ENCODE data around the gene SPATA24. TPM values are rescaled to one million over a fixed set of nuclear protein-coding genes. Genes with fewer than 3 reads are reported as not detected.
"Not testable (repeated sequence)": the region's sequence is repeated elsewhere in the genome, so short reads cannot be mapped to it uniquely, and the experiment has no call there.

Gene SPATA24
- total RNA-seq, 1 donor from 2014 or later = 6.9 TPM

DNA sequence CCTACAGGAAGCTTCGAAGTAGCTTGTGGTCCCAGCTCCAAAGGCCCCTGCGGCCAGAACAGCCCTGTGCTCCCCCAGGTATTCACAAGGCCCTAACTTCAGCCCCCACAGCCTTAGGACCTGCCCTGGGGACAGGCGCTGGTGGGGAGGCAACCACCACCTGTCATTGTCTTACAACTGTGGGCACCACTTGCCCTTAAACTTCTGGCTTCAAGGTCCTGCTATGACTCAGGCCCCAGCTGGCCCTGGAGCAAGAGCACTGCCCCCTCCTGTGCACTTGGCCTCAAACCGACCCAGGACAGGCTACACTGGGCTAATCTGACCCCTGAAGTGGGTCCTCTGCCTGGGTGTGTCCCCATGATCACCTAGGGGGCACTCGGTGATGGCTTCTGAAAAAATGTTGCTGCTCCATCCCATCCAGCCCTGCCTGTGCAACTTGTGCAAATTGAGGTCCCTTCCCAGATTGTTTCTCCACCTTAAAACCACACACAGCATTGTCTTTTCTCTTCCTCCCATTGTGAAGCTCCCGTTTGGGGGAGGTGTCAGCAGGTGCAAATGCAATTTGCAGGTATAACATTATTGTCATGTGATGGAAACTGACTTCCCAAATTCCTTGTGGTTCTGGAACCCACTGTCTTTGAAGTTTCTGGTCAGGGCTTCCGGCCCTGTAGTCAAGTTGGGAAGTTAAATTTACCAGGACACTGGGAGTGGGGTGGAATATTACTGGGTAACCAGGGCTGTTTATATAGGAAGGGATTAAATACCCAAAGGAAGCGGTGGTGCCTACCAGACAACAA, 7.8 kb downstream of the SPATA24 start:
- DNase-seq (ENCODE audit: low read depth) = peak; percentile 44

DNA sequence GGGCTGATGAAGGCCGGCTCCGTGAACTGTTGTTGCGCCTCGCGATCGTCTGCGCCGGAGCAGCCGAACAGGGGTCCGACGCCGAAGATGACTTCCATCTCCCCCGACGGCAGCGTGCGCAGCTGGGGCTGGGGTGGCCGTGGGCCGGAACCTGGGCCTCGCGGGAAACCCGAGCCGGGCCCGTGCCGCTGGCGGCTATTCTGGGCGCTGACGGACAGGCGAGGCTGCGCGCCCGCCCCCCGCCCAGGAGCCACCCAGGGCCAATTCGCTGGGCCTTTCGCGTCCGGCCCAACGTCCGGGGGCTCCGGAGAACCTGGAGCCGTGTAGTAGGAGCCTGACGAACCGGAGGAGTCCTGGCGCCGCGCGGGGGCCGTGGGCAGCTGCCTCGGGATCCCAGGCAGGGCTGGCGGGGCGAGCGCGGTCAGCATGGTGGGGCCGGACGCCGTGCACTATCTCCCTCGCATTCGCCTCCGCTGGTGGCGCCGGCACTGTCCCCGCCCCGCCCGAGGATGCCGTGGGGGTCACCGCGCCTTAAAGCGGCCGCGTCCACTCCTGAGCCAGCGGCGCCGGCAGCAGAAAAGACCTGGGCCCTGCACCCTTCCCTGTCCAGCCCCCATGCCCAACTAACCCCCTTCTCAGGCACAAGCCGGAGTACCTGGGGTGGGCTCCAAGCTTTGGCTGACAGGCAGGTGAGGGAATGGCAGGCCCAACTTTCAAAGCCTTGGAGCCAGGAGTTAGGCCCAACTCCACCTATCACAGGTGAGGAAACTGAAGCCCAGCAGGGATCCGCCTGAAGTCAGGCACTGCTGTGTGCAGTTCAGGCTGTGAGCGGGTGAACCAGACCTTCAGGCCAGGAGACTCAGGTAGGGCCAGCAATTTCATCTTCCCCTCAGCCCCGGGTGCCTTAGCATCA, 9.0 kb downstream of the SPATA24 start, which contains the start of gene PROB1:
TSS of gene PROB1 (minus strand) at position 451 of the 913 bp plus-strand sequence. CDS start at position 428, 23 bp downstream.
- no peak for DNase-seq (ENCODE audit: low read depth)

DNA sequence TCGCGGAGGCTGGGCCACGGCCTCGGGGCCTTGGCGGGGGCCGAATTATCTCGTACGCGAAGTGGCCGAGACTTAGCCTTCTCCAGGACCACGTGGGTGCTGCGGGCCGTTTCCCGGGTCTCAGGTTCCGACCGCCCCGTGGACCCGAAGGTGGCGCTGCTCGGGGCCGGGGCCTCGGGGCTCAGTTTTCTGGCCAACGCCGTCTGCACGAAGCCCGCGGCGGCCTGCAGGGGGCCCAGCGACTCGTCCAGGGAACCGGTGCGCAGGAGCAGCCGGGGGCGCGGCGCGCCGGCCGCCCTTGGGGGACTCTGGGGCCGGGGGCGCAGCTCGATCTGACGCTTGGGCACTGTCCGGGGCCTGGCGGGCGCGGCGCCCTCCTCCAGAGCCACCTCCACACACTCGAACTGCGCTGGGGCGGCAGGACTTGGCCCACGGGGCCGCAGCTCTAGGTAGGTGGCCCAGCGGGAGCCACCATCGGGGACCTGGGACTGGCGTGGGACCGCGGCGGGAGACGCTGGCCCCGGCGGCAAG, 9.7 kb downstream of the SPATA24 start:
- DNase-seq (ENCODE audit: low read depth) = no peak

DNA sequence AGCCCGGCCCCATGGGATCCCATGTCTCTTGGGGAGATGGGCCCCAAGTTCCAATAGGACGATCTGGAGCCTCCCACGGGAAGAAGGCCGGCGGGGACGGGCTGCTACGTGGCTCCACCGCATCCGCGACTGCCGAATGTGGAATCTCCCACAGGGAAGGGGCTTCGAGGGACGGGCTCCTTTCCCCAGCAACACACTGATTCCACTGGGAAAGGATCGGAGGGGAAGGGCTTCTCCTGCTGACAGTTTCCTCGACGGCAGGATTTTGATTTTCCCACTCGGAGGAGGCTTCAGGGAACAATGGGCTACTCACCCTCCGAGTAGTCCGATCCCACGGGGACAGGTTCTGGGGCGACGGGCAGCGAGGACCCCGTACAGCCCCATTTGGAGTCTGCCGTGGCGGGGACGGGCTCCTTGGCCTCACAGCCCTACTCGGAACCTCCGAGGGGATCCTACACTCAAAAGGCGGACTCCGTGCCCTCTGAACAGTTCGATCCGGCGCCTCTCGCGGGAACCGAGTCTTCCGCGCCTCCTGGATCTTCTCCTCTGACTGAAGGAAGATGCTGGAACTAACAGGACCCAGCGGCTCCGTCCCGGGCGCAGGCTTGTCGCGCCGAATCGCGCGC, 10.3 kb downstream of the SPATA24 start:
- DNase-seq (ENCODE audit: low read depth) = no peak

DNA sequence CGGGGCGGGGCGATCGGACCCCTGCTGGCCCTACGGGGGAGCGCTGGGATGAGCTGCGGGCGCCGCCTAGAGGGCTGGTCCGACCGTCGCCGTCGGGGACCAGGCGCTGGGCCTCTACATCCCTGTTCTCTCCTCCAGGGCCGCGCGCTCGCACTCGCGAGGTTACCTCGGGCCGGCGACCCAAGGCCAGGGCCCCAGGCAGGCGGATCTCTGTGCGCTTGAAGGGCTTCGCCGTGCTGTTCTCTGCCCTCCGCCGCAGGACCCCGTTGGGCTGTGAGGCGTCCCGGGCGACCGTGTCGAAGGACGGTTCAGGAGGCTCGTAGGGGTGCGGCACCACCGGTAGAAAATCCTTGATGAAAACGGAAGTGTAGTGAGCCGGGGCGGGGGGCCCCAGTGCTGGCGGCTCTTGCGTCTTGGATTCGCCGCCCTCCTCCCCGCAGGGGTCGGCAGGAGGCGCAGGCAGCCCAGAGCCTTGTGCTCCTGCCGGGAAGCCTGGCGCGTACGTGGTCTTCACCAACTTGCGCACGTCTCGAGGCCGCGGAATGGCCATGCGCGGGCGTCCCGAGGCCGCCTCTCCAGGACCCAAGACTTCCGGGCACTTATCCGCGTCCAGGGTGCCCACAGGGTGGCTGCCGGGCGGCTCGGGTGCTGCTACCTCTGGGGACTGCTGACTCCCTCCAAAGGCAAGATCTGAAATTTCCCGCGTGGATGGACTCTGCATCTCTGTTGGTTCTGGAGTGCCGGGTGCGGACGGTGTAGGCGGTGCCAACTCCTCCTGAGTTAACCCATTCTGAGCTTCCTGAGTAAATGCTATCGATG, 11.0 kb downstream of the SPATA24 start:
- peak; percentile 58 for DNase-seq (ENCODE audit: low read depth)

DNA sequence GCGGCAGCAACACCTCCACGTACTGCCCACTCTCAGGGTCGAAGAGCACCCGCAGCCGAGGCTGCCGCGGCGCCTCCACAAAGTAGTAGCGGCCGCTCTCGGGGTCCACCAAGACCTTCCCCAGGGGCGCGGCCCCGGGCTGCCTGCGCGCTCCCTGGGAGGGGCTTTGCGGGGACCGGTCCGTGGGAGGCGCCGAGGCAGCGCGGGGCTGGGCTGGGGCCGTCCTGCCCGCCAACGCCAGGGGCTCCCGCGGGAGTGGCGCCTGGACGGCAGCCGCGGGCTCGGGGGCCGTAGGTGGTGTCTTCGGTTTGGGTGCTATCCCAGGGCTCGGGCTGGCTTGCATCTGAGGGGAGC, 11.6 kb downstream of the SPATA24 start:
- no peak for DNase-seq (ENCODE audit: low read depth)

DNA sequence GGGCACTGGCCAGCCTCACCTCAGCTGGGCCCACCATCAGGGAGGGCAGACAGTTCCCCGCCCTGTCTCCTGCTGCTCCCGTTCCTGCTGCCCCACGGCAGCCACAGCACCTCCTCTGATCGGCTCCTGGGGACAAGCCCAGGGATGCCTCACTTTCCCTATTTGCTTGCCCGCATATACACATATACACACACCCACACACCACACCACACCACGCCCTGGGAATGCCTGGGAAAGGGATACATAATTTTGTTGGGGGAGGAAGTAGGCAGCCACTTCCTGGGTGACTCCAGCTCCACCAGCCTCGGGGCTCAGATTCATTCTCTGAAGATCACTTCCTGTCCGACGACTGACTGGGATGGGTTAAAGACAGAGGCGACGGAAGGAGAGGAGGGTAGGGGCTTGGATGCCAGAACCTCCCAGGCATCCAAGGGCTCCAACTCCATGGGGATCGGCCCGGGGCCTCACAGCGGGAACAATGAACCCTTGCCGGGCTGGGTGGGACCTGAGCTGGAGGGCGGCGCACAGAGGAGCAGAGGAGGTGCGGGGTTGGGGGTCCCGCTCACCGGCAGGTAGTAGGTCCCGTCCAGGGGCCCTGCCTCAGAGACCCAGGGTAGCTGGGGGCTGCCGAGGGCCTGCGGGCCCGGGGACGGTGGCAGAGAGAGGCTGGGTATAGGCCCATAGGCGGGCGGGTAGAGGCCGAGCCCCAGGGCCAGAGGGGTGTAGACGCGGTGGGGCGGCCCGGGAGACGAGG, 12.1 kb downstream of the SPATA24 start:
- DNase-seq (ENCODE audit: low read depth) = no peak

DNA sequence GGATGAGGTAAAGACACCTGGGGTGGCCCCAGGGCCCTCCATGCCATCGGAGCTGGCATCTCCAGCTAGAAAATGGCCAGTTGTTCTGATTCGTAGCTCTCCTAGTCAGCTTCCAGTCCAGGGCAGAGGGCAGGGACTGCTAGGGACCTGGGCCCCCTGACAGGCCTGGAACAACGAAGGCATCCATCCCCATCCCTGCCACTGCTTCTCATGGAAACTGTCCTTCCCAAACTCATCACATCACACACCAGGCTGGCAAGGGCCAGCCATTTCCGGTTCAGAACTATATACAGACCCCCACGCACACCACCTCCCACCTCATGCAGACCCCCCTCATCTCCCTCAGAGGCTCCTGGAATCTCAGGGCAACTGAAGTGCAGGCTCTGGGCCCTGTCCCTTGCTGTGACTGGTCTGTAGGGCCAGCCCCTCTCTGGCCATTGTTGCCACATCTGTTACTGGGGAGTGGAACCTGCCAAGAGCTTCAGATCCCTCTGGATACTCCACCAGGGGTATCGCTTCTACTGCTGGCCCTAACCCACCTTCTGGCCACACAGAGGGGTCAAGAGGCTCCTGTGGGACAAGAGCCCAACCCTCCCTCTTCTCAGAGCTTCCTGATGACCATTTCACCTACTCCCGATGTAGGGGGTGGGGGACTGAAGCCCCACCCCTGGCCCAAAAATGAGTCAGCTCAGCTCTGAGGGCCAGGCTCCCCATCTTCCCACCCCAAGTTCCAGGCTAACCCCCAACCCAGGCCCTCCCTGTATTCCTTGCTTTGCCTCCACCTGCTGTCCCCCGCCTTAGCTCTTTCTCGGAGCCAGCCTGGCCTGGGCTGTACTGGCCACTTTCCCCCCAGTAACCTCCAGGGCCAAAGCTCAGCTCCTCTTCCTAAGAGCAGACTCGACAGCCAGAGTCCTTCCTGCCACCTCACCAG, 13.0 kb downstream of the SPATA24 start:
- no peak for DNase-seq (ENCODE audit: low read depth)

DNA sequence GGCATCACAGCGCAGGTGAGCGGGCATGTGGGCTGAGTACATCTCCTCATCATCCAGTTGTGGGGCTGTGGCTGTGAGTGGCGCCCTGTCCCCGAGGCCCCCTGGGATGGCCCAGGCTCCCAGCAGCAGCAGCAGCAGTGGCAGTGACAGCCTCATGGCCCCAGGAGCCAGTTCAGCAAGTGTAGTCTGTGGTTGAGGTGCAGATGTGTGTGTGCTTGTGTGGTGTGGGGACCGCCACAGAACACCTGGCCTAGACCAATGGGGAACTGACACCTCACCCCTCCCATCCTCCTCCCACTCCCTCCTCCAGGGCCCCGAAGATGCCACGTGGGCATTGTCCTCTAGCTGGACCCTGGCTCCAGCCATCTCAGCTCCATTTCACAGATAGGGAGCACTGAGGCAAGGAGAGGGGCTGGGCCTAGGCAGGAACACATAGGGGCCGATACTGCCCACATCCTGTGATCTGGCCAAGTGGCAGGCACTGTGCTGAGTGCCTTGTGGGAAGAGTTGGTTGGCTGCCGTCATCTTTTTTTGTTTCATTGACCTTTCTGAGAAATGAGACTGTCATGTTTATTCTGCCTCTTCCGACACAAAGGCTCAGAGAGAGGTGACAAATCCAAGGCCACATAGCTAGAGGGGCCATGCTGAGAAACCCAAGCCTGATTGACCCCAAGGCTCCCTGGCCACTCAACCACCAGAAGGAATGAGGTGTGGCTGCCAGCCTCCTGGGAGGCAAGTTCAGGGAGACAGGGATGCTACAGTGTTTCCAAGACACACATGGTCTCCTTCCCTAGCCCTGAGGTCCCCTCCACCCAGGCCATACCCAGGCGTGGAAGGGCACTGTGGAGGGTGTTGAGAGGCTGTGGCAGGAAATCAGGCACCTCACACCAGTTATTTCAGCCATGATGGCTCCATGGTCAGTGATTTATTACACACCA, 13.9 kb downstream of the SPATA24 start, which contains the start of gene MZB1:
TSS of gene MZB1 (minus strand) at position 213 of the 938 bp plus-strand sequence. CDS start at position 156, 57 bp downstream.
- no peak for DNase-seq (ENCODE audit: low read depth)

DNA sequence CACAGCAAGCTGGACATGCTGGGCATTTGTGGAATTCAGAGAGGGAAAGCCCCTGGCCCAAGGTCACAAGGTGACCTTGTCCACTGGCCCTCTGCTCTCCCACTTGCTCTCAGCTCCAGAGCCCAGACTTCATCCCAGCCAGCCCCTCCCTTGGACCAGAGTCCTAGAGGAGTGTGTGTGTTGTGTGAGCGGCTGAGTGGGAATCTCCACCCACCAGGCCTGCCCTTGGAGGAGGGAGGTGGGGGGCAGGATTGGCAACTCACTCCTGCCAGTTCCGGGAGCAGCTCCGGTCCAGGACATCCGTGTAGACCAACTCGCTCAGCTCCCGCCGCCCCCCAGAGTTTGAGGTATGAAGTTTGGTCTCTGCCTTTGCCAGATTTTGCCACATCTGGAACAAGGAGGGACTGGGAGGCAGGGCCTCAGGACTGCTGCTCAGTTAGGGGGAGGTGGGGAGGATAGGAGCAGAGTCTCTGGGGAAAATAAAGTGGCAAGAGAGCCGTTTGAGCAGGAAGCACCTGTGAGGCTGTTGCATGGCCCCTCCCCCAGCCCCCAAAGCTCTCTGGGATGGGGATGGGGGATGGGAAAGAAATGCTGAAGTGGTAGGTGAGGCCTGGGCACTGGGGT, 15.6 kb downstream of the SPATA24 start:
- DNase-seq (ENCODE audit: low read depth) = peak; percentile 53

DNA sequence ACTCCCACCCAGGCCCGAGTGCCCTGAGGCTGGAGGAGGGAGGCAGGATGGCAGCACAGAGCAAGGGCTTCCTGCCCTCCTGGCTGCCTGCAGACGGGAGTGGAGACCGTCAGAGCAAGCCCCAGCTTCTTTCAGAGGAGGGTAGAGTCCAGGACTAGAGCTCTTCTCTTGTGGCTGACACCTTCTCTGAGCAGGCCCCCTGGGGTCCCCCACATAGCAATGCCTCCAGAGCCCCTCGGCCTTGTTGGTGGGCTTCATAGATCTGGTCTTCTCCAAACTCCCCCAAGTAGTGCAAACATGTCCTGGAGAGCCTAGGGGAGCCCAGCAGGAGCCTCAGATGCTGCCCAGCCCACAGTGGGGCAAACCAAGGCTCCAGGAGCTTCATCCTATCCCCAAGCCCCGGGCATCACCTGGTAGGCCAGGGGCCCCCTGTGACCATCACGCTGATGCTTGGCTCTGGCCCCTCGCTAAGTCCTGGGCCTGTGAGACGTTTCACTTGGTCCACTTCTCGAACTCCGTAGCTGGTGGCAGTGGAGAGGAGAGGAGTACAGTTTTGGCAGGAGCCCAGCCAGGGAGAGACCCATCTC, 16.2 kb downstream of the SPATA24 start:
- no peak for DNase-seq (ENCODE audit: low read depth)

DNA sequence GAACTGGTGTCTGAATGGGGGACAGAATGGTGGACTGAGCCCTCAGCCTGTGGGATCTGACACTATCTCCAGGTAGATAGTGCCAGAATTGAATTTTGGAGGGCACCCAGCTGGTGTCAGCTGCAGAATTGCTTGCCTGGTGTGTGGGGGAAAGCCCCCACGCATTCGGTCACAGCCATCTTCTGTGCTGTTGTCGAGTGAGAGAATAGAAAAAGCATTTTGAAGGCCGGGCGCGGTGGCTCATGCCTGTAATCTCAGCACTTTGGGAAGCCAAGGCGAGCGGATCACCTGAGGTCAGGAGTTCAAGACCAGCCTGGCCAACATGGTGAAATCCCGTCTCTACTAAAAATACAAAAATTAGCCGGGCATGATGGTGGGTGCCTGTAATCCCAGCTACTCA, 16.9 kb downstream of the SPATA24 start:
- not testable (repeated sequence) for DNase-seq (ENCODE audit: low read depth)

DNA sequence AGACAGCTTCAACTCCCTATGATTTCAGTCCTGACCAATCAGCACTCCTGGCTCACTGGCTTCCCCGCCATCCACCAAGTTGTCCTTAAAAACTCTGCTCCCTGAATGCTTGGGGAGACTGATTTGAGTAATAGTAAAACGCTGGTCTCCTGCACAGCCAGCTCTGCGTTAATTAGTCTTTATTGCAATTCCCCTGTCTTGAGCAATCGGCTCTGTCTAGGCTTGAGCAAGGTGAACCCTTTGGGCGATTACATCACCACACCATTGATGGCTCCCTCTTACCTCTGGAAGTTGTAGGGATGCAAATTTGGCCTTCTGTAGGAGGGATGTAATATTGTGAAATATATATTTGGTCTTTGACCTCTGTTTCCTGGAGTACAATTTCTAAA, 17.8 kb downstream of the SPATA24 start:
- DNase-seq (ENCODE audit: low read depth) = peak; percentile 72

DNA sequence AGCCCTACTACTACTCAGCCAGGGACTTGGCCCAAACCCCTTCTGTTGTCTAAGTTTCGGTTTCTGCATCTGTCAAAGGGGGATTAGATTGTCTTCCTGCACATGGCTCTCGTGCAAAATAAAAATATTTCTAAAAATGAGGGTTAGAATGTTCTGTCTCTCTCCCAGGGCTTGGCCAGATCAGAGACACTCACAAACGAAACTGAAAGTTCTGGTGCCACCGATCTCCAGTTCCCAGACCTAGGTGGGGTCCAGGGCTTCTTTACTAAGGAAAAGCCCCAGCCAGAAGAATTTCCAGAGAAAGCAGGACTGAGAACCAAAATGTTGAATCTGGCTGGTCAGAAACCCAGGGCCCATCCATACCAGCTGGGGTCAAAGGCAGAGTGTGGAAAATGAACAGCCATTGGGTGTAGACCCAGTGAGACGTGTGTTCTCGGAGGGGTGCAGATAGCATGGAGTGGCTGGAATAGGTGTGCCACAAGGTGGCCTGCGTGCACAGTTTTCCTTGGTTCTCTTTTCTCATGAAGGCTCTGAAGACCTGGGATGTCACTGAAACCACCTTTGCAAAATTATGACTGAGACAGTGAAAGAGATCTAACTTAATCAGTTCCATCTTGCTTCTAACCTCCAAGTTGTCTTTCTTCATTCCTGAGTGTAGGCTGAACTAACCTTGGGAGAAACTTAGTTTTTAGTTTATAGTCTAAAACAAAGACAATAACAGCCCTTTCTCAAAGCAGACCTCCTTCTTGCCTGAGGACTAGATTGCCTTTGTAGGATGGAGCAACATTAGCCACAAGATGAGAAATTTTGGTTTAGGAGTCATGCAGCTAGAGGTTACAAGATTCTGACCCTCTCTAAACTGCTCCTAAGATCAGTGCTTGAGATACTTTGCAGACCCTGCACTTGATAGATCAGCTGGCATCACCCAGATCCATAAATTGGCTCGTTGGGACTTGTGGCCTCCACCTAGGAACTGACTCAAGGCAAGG, 18.5 kb downstream of the SPATA24 start:
- no peak for DNase-seq (ENCODE audit: low read depth)

DNA sequence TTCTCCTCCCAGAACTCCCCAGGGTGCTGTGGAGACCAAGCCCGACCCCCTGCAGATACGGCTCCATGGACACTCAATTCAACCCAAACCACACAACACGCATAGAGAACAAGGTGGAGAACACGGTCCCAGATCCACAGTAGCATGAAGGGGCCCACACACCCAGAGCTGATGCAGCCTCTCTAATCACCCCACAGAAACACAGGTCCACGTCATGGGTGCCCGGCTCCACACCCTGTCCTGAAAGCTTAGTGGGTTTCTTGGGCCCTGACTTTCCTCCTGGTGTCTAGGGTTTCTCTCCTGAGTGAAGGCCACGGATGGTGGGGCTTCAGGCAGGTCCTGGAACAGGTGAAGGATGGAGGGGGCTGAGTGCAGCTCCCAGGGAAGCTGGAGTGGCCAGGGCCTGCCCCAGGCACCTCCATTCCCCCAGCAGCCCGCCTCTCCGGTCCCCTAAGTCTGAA, 19.3 kb downstream of the SPATA24 start:
- DNase-seq (ENCODE audit: low read depth) = no peak

Data from renal cortical epithelial cell (primary cell).